Measurements from ENCODE around the gene ZBTB32. TPM values are rescaled to one million over a fixed set of nuclear protein-coding genes. Genes with fewer than 3 reads are reported as not detected.

ZBTB32 gene
- total RNA-seq, 4 donors from 2014 or later = not detected

DNA sequence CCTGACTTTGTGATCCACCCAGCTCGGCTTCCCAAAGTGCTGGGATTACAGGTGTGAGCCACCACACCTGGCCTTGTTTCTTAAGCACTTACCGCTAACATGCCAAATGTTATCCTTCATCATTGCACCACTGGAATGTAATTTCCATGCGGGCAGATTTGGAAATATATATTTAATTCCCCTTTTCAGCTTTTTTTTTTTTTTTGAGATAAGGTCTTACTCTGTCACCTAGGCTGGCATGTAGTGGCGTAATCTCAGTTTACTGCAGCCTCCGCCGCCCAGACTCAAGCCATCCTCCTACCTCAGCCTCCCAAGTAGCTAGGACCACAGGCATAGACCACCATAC lies 42.4 kb upstream of the ZBTB32 start:
- intact Hi-C loops (cut with DNase I; ENCODE audit: low total_unique reads) = no loop called here
- in situ Hi-C loops (cut with MboI; ENCODE audit: low sequenced_read_pairs in 4 of 4) = no loop called here
- TF ChIP-seq CTCF (IDR thresholded peaks at IDR 0.05 in 4 of 5, conservative IDR thresholded peaks at IDR 0.05 in 1 of 5) (no peak), POLR2A (IDR thresholded peaks at IDR 0.05) (no peak)
- H3K36me3 ChIP-seq = peaks cover 0 to 43% of the 10 kb centered on the region in 2 donors
- H3K4me1 ChIP-seq = no peaks in the 10 kb centered on the region
- H3K27me3 ChIP-seq = no peaks in the 10 kb centered on the region
- no peak overlapping the region for H3K4me3 ChIP-seq
- H3K9me3 ChIP-seq = no peaks in the 10 kb centered on the region
- ATAC-seq = no peak
- DNase-seq = no peak
- H3K27ac ChIP-seq = no peak overlapping the region

DNA sequence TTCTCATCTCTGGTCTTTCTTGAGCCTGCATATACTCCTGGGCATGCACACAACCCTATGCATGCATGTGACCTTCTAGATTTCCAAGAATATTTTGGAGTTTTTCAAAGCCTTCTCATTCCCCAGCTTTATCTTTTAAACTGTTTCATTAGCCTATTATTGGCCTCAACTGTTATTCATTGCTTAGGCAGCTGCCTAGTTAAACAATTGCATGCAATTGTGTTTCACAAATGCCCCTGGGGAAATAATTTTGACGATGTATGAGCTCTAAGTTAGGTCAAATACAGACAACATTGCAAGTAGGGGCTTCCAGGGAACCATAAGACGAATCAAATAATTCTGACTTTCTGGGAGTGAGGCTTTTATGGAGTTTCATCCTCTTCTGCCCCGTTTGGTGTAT lies 40.4 kb upstream of the ZBTB32 start:
- H3K4me3 ChIP-seq = no peak overlapping the region
- peaks cover 0 to 23% of the 10 kb centered on the region in 2 donors for H3K36me3 ChIP-seq
- TF ChIP-seq POLR2A (IDR thresholded peaks at IDR 0.05) (no peak), CTCF (IDR thresholded peaks at IDR 0.05 in 4 of 5, conservative IDR thresholded peaks at IDR 0.05 in 1 of 5) (no peak)
- no peak for ATAC-seq
- no peak for DNase-seq
- in situ Hi-C loops (cut with MboI; ENCODE audit: low sequenced_read_pairs in 4 of 4) (no loop called here), intact Hi-C loops (cut with DNase I; ENCODE audit: low total_unique reads) (no loop called here)
- no peak overlapping the region for H3K27ac ChIP-seq
- no peaks in the 10 kb centered on the region for H3K27me3 ChIP-seq
- H3K9me3 ChIP-seq = no peaks in the 10 kb centered on the region
- H3K4me1 ChIP-seq = no peaks in the 10 kb centered on the region

DNA sequence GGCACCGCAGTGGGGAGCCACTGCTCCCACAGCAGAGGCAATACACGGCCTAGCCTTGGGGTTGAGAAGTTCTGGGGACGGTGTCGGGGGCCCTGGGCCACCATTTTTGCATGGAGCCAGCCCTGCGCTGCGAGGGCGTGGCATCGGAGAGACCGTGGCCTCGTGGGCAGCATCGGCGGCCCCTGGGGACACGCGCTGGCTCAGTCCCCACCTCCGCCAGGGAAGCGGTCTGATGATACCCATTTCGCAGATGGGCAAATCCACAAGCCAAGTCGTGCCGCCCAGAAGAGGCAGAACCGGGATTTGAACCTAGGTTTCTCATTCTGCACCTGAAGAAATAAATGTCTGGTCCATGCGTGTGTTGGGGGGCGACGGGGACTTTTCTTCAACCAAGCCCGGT lies 39.2 kb upstream of the ZBTB32 start:
- H3K27me3 ChIP-seq = no peaks in the 10 kb centered on the region
- peaks cover 0 to 11% of the 10 kb centered on the region in 2 donors for H3K36me3 ChIP-seq
- H3K27ac ChIP-seq = no peak overlapping the region
- H3K9me3 ChIP-seq = no peaks in the 10 kb centered on the region
- H3K4me1 ChIP-seq = no peaks in the 10 kb centered on the region
- intact Hi-C loops (cut with DNase I; ENCODE audit: low total_unique reads) (no loop called here), in situ Hi-C loops (cut with MboI; ENCODE audit: low sequenced_read_pairs in 4 of 4) (no loop called here)
- H3K4me3 ChIP-seq = no peak overlapping the region
- no peak for DNase-seq
- no peak for TF ChIP-seq POLR2A (IDR thresholded peaks at IDR 0.05)
- TF ChIP-seq CTCF (IDR thresholded peaks at IDR 0.05 in 4 of 5, conservative IDR thresholded peaks at IDR 0.05 in 1 of 5) = no peak
- ATAC-seq = no peak

DNA sequence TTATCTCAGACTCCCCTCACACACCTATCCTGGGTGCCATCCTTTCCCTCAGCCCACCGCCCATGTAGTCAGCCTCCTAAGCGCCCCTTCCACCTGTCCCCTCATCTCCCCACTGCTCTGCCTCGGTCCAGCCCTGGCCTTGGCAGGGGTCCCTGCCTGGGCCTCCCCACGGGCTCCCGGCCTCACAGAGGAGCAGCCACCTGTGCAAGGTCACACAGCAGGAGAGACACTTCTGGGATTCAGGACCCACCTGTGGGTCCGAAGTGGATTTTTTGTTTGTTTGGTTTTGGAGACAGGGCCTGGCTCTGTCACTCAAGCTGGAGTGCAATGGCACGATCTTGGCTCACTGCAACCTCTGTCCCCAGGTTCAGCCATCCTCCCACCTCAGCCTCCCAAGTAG lies 38.8 kb upstream of the ZBTB32 start:
- Histone ChIP-seq H3K27me3 (peaks cover 0 to under 1% (median 0%) of the 10 kb centered on the region in 3 donors), H3K27ac (peak overlapping the region in 1 of 4 donors; percentile 22), H3K4me3 (no peak overlapping the region), H3K9me3 (no peaks in the 10 kb centered on the region), H3K36me3 (peaks cover 0 to 7% of the 10 kb centered on the region in 2 donors), H3K4me1 (no peaks in the 10 kb centered on the region)
- TF ChIP-seq CTCF (IDR thresholded peaks at IDR 0.05 in 4 of 5, conservative IDR thresholded peaks at IDR 0.05 in 1 of 5) = no peak
- no peak for TF ChIP-seq POLR2A (IDR thresholded peaks at IDR 0.05)
- intact Hi-C loops (cut with DNase I; ENCODE audit: low total_unique reads) (no loop called here), in situ Hi-C loops (cut with MboI; ENCODE audit: low sequenced_read_pairs in 4 of 4) (no loop called here)
- DNase-seq (no peak), ATAC-seq (no peak)

- Histone ChIP-seq H3K4me3 (no peak within 1 kb of the TSS), H3K9me3 (no peaks in the 10 kb centered on the region), H3K27me3 (peaks cover 0 to 4% (median 0%) of the 10 kb centered on the region in 3 donors), H3K36me3 (peaks cover 0 to 3% of the 10 kb centered on the region in 2 donors), H3K4me1 (no peaks in the 10 kb centered on the region), H3K27ac (peak within 1 kb of the TSS in 1 of 4 donors; percentile 22)
- DNase-seq (no peak), ATAC-seq (no peak)
- in situ Hi-C loops (cut with MboI; ENCODE audit: low sequenced_read_pairs in 4 of 4) = no loop called here
- intact Hi-C loops (cut with DNase I; ENCODE audit: low total_unique reads) = no loop called here
- no peak for TF ChIP-seq POLR2A (IDR thresholded peaks at IDR 0.05)
- TF ChIP-seq CTCF (IDR thresholded peaks at IDR 0.05 in 4 of 5, conservative IDR thresholded peaks at IDR 0.05 in 1 of 5) = no peak
Observed at GRCh38 chr19:35666251-35666913, 38.0 kb upstream of the ZBTB32 start, which contains the start of gene UPK1A. UPK1A (plus strand) TSS chr19:35666517; CDS start chr19:35666813, 296 bp downstream.
